ENCODE results near the gene JARID2. TPM values are rescaled to one million over a fixed set of nuclear protein-coding genes. Genes with fewer than 3 reads are reported as not detected.

JARID2 gene
- total and polyA plus RNA-seq, 2 of the 4 experiments (the other 2 are of a cell fraction): 9.6 to 12.9 TPM

DNA sequence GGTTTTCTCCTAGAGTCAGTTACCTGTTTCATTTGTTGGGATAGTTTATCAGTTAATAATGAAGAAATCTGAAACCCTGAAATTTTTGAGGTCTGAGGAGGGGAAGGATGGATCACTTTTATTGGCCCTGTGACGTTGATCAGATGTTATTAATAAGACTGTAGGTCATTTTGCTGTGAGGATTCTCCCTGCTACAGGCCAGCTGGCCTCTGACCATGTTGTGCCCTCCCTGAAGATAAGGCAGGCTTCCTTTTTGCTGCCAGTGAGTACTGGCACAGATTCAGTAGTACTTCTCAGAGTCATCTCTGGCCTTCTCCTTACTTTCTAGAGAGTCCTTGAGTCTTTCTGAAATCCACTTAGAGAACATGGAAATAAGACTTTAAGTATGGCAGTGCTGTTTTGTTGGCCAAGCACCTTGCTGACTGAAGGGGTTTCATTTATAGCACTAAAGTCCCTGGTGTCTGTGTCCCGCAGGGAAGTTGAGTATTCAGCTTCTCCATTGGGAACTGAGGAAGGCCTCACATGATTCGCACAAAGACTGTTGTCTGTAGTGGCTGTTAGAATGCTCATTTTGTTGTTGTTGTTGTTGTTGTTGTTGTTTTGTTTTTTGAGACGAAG lies 214.3 kb downstream of the JARID2 start:
- Histone ChIP-seq H4K5ac (ENCODE audit: low read depth, low read length) (no peak overlapping the region), H4K20me1 (ENCODE audit: insufficient read depth, low read length) (peaks cover 75% of the 10 kb centered on the region), H3K27me3 (ENCODE audit: control insufficient read depth, insufficient read depth, low read length) (no peaks in the 10 kb centered on the region), H2BK15ac (ENCODE audit: low read depth, low read length) (no peak overlapping the region), H3K79me1 (ENCODE audit: low read depth in 1 of 2, low read length in 2 of 2) (peaks cover 32 to 68% of the 10 kb centered on the region in 2 experiments), H3K9me3 (ENCODE audit: control insufficient read depth, insufficient read depth, low read length) (no peaks in the 10 kb centered on the region), H3K36me3 (ENCODE audit: control insufficient read depth, insufficient read depth, low read length) (peaks cover 3% of the 10 kb centered on the region), H2BK120ac (ENCODE audit: low read depth, low read length) (no peak overlapping the region), H3K23ac (ENCODE audit: low read depth, low read length) (no peak overlapping the region), H3K56ac (ENCODE audit: extremely low read depth, insufficient read depth, low read length) (no peak overlapping the region), H3K4ac (ENCODE audit: low read depth, low read length) (no peak overlapping the region), H3K18ac (ENCODE audit: low read depth, low read length) (no peak overlapping the region; the same call in 1 of the 2 replicates), H2BK5ac (ENCODE audit: low read depth, low read length, poor library complexity, severe bottlenecking) (no peak overlapping the region), H3K9me1 (ENCODE audit: insufficient read depth, low read length) (peaks cover 7% of the 10 kb centered on the region; the same call in 1 of the 2 replicates), H3K9ac (ENCODE audit: low read depth, low read length) (no peak overlapping the region), H3K4me2 (ENCODE audit: low read depth, low read length) (no peak overlapping the region), H3K27ac (ENCODE audit: insufficient read depth, low read length) (no peak overlapping the region), H2BK20ac (ENCODE audit: low read depth, low read length) (no peak overlapping the region), H3K14ac (replicated peaks; ENCODE audit: low read depth, low read length) (no peak overlapping the region), H2AFZ (replicated peaks; ENCODE audit: low read length, poor library complexity) (no peak overlapping the region), H3K4me3 (ENCODE audit: insufficient read depth, low read depth, low read length) (no peak overlapping the region), H2AK9ac (replicated peaks; ENCODE audit: low read depth, low read length, poor library complexity) (no peak overlapping the region), H4K8ac (ENCODE audit: low read depth in 2 of 2, low read length in 2 of 2) (no peak overlapping the region), H2AK5ac (ENCODE audit: low read depth, low read length) (no peak overlapping the region), H3K4me1 (ENCODE audit: control insufficient read depth, insufficient read depth, low read length) (peaks cover 16% of the 10 kb centered on the region), H4K91ac (ENCODE audit: insufficient read depth, low read depth, low read length) (no peak overlapping the region)
- ChIA-PET CTCF (no interaction called here), POLR2A (ENCODE audit: unreplicated experiment) (no interaction called here)
- ATAC-seq (ENCODE audit: low read depth) (no peak), DNase-seq (no peak)
- intact Hi-C loops (cut with micrococcal nuclease): no loop called here
- dilution Hi-C loops (cut with HindIII; ENCODE audit: low sequenced_read_pairs, unreplicated experiment): no loop called here
- WGBS, 2 experiments (ENCODE audit: extremely low coverage in 2 of 2, insufficient read length in 1 of 2): no CpG with 5 or more reads among the region's 4 CpGs
- in situ Hi-C loops (cut with MboI; ENCODE audit: low sequenced_read_pairs): no loop called here
- TF ChIP-seq POLR2A (IDR thresholded peaks at IDR 0.05; ENCODE audit: low read depth, low read length): no peak
- no peak for TF ChIP-seq RFX5 (IDR thresholded peaks at IDR 0.05; ENCODE audit: low read depth, low read length)
- TF ChIP-seq RAD21 (IDR thresholded peaks at IDR 0.05; ENCODE audit: low read length): no peak
- TF ChIP-seq MAZ (IDR thresholded peaks at IDR 0.05; ENCODE audit: borderline replicate concordance, low read depth, low read length): no peak
- TF ChIP-seq, protein P1, sequence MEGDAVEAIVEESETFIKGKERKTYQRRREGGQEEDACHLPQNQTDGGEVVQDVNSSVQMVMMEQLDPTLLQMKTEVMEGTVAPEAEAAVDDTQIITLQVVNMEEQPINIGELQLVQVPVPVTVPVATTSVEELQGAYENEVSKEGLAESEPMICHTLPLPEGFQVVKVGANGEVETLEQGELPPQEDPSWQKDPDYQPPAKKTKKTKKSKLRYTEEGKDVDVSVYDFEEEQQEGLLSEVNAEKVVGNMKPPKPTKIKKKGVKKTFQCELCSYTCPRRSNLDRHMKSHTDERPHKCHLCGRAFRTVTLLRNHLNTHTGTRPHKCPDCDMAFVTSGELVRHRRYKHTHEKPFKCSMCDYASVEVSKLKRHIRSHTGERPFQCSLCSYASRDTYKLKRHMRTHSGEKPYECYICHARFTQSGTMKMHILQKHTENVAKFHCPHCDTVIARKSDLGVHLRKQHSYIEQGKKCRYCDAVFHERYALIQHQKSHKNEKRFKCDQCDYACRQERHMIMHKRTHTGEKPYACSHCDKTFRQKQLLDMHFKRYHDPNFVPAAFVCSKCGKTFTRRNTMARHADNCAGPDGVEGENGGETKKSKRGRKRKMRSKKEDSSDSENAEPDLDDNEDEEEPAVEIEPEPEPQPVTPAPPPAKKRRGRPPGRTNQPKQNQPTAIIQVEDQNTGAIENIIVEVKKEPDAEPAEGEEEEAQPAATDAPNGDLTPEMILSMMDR (conservative IDR thresholded peaks at IDR 0.05; ENCODE audit: low read depth, low read length): no peak
- TF ChIP-seq FOS (IDR thresholded peaks at IDR 0.05; ENCODE audit: low read depth, low read length): no peak
- TF ChIP-seq MXI1 (IDR thresholded peaks at IDR 0.05; ENCODE audit: borderline replicate concordance, low read depth, low read length): no peak
- TF ChIP-seq MAFK (IDR thresholded peaks at IDR 0.05; ENCODE audit: low read depth, low read length): no peak
- no peak for TF ChIP-seq NFE2L2 (IDR thresholded peaks at IDR 0.05; ENCODE audit: low read depth, low read length)
- BruUV-seq (replicated peaks): no TSS peak
